ENCODE data around the gene DCANP1.
A peak's percentile ranks its signal among the peaks of the same experiment; 100 is the strongest.

DCANP1 gene

DNA sequence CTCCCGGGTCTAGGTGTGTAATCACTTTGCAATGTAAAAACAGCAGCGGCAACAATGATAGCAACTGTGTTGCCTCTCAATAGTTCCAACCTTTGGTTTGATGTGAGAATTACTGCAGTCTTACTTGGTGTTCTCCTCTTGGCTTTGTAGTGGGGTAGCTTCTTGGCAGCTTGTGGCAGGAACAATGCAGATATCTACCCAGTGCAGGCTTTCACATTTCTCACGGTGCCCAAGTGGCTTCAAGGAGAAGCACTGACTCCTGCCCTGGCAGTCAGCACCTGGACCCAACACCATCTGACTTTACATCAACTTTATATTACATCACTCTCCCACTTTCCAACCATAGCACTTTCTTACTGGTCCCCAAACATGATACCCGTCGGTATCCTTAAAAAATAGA lies 33.4 kb upstream of the DCANP1 start:
- no peak for DNase-seq (ENCODE audit: low read depth)

DNA sequence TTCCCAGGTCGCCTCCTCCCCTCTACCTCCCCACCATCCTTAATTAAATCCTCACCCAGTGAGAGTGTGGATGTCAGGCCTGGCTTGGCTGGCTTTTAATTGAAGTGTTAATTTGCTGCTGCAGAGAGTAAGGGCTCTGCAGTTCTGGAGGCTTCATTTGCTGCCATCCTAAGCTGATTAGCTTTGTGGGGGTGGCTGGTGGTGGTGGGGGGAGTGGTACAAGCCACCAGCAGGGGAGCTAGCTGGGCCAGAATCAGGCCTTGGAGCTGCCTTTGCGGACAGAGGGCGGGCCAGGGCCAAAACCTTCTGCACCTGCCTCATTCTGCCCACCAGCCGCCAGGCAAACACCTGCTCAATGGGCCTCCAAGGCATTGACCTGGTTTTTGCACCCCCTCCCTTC lies 31.8 kb upstream of the DCANP1 start:
- DNase-seq (ENCODE audit: low read depth) = no peak

DNA sequence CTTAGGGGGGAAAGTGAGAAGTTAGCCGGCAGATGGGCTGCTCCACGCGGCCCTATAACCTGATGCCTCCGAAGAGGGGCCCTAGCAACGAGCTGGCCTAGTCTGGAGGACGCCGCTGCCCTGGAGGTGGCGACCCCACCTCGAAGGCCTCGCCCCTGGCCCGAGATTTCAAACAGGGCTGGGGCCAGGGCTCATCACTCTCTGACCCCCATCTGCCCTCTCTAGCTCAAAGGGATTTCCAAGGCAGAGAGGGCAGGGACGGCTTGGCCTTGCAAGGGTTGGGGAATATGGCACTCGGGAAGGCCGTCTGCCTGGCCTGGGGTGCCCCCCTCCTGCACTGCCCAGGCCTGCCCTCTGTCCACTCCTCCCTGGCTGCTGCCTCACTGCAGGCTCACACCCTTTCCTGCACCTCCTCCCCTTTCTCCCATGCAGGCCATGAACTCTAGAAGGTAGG lies 30.5 kb upstream of the DCANP1 start:
- no peak for DNase-seq (ENCODE audit: low read depth)

DNA sequence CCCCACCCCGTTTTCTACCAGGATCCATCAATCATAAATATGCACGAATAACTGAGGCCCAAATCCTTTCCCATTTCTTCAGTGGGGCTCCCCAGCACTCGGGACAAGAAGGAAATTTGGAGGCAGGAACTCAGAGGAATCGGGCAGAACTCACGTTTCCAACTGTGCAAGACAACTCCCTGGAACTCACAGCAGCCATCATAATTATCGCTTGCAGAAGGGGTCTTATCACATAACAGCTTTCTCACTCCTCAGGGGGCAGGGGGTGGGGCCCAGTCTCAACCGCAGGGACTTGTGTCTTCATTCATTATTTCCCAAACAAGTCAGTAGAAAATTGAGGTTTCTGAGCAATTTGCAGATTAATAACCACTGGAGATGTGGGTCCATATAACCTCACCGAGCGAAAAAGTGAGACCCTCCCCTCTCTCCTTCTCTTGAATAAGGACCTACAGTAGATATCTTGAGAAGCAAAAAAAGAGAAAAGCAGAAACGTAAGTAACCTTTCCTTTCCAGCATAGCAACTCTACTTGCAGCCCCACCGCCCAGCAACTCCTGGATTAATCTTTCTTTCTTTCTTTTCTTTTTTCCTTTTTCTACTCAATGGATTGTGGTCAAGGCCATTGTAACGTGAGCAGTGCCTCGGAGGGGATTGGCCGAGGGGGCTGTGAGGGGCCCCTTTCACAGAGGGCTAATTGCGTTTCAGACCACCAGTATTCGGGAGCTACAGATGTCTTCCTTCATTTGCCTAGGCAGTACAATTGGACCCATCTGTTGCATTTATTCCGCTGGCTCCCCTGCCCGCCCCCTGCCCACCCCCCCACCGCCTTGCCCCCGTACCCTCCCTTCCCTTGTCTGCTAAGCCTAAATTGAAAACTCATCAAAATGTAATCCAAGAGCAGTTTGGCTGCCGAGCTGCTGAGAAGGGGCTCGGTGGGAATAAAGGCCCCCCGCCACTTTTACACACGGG lies 29.8 kb upstream of the DCANP1 start:
- DNase-seq (ENCODE audit: low read depth) = no peak

DNA sequence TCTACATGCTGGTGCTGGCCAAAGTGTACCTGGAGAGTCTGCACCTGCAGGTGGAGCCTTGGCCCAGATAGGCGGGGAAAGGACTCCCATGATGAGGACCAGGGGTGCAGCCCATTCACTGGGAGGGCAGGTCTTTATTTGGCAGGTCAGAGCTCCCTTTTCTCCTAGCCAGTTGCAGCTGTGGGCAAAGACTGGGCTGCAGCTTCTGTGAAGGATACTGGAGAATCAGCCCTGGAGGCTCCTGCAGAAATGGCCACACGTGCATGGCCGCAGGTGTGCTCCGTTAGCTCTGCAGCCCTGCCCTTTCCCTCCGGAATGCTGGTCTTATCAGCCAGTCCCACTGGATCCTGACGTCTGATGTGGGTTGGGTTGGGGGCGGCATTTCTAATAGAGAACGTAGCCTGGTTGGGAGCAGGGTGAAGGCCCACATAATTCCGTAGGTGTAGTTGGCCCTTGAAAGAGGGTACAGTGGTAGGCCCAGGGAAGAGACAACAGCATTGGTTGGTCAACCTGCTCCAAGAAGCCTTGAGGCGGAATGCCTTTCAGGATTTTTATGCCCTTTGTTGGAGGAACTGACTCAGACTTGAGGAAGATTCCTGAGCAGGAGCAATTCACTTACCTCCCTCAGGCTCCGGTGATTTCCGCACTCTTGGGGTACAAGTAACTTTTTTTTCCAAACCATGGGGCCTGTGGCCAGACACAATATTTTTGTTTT lies 27.0 kb upstream of the DCANP1 start:
- DNase-seq (ENCODE audit: low read depth) = no peak

DNA sequence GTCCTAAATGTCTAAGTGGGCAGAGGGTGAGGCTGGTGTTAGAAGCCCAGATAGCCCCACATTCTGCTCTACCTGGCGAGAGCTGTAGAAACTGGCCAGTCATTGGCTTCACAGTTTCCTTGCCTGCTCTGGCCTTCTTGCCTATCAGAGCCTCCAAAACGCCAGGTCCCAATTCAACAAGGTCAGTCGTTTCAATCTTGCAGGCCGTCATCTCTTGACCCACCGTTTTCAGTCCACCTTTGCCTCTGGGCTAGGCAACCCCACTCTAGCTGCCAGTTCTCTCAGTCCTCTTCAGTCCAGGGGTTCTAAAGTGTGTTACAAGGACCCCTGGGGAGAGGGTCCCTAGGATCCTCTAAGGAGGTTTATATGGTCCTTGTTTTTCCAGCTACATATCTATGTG lies 25.0 kb upstream of the DCANP1 start:
- no peak for DNase-seq (ENCODE audit: low read depth)

DNA sequence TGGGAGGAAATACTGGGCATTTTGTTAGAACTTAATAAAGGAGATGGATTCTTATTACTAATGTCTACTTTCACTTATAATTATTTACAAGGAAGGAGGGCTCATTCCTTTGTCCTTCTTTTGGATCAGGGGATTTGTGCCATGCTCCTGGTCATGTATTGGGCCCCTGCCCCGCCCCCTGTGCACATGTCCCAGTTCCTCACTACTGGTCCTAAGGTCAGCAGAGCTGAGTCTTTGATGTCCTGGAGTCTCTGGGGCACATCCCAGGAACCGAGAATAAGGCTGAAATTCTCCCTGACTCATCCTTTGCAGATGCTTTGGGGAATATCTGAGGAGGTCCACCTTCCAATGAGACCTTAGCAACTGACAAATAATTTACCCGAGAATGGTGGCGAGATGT lies 24.6 kb upstream of the DCANP1 start:
- no peak for DNase-seq (ENCODE audit: low read depth)

DNA sequence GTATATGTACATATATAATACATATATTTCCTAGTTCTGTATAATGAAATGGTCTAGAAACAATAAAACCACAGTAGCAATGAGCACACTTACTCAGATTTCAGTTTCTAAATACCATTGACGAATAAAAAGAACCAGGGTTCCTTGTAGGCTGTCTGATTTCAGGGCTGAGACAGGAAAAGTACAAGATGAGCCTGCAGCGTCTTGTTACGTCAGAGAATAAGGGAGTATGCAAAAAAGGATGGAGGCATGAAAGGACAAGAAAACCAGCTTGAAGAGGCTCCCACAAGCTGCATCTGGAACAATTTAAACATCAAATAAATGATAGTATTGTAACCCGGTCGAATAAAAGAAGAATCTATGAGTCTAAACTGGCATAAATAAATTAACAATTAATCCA lies 22.8 kb upstream of the DCANP1 start:
- DNase-seq (ENCODE audit: low read depth) = no peak

DNA sequence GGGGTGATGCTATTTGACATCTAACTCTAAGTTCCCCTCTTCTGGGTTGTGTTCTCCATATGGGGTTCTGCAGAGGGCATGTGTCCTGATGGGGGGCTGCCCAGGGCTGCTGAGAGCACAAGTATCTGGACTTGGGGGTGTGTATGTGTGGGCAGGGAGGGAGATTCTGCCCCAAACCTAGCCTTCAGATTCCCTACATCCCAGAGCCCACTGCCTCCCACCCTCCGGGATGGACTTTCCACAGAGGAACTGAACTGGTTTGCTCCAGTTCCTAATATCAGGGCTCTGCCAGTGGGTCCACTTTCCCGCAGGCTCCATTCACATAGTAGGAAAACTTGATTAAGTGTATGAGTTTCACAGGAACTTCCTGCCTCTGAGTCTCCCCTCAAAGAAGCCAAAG lies 21.4 kb upstream of the DCANP1 start:
- no peak for DNase-seq (ENCODE audit: low read depth)

DNA sequence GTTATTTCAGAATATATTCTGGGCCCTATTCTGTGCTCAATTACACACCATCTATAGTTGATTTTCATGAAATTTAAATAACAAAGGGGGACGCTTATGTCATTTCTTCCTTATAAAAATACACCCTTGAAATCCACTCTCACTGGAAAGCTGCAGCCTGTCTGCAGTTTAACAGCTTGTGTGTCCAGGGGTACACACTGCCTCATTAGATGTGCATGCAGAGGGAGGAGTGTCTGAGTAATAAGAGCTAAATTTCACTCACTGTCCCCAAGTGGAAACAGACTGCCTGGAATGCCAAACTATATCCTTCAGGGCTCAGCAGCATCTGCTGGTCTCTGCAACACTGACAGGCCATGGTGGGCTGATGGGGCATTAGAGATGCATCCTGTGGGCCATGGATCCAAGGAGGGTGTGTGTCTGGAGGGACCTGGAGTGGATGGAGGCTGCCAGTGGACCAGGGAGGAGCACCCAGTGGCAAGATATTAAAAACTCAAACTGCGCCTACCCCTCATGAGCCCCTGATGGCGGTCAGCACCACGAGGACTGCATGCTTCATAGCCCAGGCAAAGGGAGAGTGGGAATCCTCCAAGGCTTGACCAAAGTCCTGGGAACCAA lies 20.8 kb upstream of the DCANP1 start:
- no peak for DNase-seq (ENCODE audit: low read depth)

DNA sequence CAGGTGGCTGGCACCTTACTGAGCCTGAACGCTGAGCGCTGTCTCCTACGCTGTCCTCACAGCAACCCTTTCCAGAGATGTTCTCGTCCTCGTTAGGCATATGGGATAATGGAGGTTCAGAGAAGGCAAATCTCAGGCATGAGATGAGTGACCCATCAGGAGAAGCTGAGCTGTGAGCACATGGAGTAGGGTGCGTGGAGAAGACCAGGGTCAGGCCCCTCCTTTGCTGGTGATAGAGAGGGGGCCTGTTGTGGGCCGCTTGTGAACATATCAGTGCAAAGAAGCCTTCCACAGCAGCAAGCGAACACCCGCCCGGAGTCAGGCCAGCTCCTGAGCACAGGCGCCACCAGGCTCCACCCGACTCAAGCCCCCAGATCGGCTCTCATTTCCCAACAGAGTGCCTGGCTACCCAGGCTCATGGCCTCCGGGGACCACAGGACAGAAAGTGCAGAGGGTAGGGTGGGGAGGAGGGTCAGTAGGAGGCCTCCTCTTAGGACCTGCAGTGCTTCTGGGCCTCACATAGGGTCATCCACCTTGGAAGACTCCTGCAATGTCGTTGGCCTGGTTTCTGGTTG lies 20.0 kb upstream of the DCANP1 start:
- DNase-seq (ENCODE audit: low read depth) = no peak

DNA sequence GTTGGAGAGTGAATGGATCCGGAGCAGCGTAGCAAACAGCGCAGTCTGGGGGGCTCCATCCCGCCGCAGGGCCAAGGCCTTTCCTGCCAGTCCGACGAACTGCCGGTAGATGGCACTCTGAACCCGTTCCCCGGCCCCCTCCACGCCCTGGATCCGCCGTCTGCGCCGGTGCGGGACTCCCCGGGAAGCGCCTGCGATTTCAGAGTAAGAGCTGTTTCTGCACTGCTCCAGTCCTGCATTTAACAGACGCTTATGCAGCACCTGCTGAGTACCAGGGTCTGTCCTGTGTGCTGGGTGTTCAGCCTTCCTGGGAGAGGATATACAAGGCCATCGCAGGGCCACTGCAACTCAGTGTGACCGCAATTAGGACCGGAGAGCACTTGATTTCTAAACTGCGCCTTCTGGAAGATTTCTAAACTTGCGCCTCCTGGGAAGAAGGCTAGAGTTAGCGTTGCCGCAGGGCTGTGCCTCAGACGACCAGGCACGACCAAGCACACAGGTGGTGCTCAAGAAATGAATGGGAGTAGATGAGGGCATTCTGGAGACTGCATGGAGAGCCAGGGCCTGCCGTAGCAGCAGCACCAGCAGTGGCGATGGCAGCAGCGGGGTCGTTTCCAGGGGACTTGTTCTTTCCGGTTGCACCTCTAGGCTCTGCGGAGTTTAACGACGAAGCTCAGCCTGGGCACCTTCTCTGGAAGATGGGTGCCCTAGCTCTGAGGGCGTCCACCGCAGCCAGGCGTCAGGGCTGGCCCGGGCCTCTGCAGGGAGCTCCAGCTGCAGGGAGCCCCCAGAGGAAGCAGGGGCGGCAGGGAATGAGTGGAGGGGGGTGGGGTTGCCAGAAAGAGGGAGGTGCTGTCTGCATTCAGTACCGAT lies 19.3 kb upstream of the DCANP1 start:
- DNase-seq (ENCODE audit: low read depth) = peak; percentile 64

DNA sequence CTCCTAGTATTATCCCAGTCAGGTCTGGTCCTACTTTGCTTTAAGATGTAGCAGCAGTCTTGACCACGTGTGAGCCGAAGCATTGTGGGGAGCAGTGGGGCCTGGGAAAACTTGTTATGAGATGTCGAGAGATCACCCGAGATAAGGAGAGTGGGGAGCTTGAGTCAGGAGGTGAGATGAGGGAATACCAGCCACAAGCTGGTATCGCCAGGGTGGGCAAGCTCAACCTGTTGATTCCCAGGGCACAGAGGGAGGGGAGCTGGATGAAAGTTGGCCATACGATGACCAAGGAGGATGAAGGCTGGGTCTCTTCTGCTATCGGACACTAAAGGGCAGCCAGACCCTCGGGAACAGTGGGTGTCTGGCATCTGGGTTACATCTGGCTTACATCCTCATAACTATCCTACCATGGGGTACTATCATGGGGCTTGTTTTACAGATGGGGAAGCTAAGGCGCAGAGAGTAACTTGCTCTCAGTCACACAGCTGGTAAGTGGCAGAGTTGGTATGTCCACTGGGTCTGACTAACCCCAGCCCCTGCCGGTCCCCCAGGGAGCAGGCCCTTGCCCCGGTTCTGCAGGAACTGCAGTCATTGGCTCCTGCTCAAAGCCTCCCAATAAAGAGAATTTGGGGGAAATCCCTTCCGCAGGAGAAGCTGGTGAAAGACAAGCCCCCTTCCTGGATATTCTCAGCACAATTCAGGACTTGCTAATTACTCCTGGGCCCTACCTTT lies 18.4 kb upstream of the DCANP1 start:
- no peak for DNase-seq (ENCODE audit: low read depth)

DNA sequence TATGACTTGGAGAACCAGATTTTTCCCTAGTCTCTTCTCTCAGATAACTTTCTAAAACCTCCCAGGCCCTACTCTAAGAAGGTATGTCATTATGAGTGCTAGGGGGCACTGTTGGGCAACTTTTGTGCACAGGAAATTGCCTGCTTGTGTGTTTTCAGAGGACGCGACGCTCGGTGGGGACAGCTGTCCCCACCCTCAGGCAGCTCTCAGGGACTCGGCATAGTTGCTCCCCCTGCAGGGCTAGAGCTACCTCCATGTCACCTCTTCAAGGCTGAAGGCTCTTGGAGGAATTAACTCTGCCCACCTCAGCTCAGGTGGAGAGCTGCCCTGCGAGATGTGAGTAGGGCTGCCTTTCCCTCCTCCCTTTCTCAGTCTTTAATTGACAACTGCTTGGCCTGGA lies 15.2 kb upstream of the DCANP1 start:
- peak; percentile 39 for DNase-seq (ENCODE audit: low read depth)

DNA sequence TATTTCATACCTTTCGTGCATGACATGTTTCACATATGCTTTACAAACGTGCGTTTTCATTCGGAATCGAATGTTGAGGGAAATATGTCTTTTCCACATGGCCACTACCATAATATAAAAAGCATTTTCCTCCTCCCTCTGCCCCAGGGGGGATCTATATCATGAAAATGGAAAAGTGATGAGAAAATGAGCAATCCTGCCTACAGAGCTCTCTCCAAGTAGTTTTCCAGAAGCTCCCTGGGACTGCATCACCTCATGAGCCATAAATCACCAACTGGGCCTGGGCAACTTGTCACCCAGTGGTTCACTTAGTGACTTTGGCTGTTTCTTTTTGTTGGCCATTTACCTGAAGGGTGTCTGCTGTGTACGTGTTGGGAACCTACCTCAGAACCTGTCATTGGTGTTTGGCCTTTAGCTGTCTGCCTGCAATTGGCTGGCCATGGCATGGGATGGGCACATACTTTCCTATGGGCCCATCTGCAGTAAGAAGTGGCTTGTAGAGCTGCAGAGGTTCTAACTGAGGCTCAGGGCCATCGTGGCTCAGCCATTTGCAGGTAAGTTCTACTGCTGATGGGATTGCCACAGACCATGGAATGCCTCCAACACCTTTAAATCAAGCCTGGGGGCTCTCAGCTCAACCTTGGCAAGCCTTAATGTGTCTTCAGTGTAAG lies 14.5 kb upstream of the DCANP1 start:
- DNase-seq (ENCODE audit: low read depth) = no peak

DNA sequence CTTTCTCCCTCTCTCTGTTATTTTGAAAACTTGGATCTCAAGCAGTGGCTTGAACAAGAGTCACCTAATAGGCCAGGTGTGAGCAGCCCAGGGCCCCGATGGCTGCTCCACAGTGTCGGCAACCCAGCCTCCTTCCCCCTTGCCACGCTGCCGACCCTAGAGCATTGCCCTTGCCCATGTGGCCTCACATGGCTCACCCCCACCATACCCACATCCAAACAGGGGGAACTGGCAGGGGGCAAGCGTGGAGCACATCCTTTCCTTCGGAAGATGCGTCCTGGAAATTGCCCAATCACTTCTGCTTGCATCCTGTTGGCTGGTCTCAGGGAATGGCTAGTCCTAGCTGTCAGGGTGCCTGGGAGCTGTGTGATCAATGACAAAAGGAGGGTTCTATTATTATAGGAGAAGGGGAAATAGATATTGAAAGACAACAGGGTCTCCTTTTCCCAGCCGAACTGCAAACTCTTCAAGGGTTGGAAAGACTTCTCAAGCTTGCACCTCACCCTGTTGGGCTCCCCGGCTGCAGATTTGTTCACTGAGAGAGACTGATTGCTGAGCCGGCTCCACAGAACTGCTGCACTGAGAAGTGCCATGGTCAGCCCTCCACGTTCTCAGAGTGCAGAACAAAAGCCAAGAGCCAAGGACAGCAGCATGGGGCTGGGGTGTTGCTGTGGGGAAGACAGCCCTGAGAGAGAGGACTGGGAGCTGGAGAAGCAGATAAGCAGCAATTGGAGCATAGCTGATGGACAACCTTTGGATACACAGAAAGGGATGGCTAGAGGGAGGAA lies 13.3 kb upstream of the DCANP1 start:
- no peak for DNase-seq (ENCODE audit: low read depth)

DNA sequence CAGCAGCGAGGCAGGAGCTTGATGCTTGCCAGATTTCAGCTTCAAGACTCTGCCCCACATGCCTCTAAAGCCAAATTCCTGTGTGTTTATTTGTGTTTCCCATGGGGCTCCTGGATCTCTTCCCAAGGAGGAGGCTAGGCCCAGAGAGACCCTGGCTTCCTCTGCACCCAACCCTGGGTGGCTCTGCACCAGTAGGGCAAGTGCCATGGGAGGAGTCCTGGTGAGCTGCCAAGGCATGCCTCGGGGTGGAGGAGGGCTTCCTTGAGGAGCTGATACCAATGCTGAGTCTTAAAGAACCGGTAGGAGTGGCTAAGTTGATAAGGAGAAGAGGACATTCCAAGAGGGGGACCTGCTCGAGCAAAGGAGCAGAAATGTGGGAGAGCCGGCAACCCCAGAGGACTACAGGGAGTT lies 11.8 kb upstream of the DCANP1 start:
- DNase-seq (ENCODE audit: low read depth) = peak; percentile 18

DNA sequence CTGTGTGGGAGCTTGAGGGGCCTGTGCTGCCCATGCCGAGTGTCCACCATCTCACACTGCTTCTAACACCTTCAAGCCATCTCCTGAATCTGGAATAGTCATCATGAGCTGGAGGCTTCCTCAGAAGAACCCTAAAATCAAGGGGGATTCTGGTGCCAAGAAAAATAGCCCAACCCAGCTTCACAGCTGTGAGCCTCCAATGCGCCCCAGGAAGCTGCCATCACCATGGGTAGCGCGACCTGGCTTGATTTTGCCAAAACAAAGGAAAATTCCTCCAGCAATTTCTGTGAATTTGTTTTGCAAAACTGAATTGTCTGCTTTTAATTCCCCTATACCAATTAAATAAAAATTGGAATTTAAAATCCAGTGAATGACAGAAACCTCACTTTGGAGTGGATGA lies 11.2 kb upstream of the DCANP1 start:
- DNase-seq (ENCODE audit: low read depth) = no peak

DNA sequence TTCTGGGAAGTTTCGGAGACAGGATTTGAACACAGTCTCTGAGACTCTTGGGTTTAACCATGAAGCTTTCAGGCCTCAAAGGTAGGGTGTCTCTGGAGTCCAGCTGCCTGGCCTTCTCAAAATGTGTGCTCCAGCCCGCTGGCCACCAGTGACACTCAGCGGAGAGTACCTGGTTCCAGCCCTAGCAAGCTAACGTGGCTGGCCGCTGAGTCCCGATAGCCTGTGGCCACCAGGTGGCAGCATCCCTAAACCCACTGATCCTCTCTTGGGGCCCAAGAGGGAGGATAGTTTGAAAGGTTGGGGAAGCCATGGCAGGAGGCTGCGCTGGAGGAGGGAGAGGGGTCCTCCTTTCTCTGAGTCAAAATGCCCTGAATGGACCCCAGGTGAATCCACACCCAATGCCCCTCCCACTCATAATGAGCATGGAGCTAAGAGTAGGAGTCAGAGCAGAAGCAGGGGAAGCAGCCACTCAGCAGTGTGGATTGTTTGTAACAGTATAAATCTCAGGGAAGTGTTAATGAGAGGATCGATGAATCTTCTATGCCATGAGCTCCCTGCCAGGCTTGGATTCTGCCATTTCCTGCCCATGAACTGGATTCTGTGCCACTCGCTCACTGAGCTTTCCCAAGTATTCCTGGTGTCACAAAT lies 10.4 kb upstream of the DCANP1 start:
- peak; percentile 57 for DNase-seq (ENCODE audit: low read depth)

All from iris pigment epithelial cell (primary cell).